BLaER1 treated with 17β-estradiol and CSF1 and Interleukin-3, amounts not matched to agents 10 nM and 100 nM (cell line): ENCODE measurements around the gene ADGRF3.

Experiments
- H3K27ac ChIP-seq, 11 experiments: shearing (Covaris generic); formaldehyde crosslinking; 2 replicates each; pipeline ENCODE4 v1.8.1; 2022
- H3K27me3 ChIP-seq, 11 experiments: shearing (Covaris generic); formaldehyde crosslinking; 2 replicates each; pipeline ENCODE4 v1.8.1; 2022
- H3K36me3 ChIP-seq, 11 experiments: shearing (Covaris generic); formaldehyde crosslinking; 2 replicates each; pipeline ENCODE4 v1.8.1; 2022
- H3K4me1 ChIP-seq, 10 experiments: shearing (Covaris generic); formaldehyde crosslinking; 2 replicates each; pipeline ENCODE4 v1.8.1; 2022
- H3K4me2 ChIP-seq, 11 experiments: shearing (Covaris generic); formaldehyde crosslinking; 2 replicates each; pipeline ENCODE4 v1.8.1; 2022
- H3K4me3 ChIP-seq, 10 experiments: shearing (Covaris generic); formaldehyde crosslinking; 2 replicates each; pipeline ENCODE4 v1.8.1; 2022
- H3K9ac ChIP-seq, 11 experiments: shearing (Covaris generic); formaldehyde crosslinking; 2 replicates each; pipeline ENCODE4 v1.8.1; 2022
- H3K9me3 ChIP-seq, 11 experiments: shearing (Covaris generic); formaldehyde crosslinking; replicated peaks in 1 of 11; 2 replicates each; pipeline ENCODE4 v1.8.1; 2022
- H4K20me1 ChIP-seq, 11 experiments: shearing (Covaris generic); formaldehyde crosslinking; 2 replicates each; pipeline ENCODE4 v1.8.1; 2022
- Cebpa-rat ChIP-seq, 11 experiments: shearing (Covaris generic); IDR thresholded peaks; 2 replicates each; pipeline ENCODE4 v1.8.1; 2022

ADGRF3 gene

DNA sequence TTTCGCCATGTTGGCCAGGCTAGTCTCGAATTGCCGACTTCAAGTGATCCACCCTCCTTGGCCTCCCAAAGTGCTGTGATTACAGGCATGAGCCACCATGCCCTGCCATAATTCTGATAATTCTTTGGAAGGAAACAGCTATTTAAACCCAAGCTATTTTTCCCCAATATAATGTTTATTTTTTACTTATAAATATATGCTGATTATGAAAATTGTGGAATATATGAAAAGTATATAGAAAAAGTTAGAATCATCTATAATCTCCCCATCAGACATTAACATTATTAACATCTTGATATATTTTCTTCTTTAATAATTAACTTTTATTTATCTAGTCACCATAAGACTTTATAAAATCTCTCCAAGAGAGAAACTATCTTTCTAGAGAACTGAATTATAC is 60.7 kb downstream of the ADGRF3 start:
- TF ChIP-seq Cebpa-rat (IDR thresholded peaks at IDR 0.05): no peak
- H3K9ac ChIP-seq: no peak overlapping the region
- no peak overlapping the region for H3K4me3 ChIP-seq
- peaks cover 79 to 100% (median 90%) of the 10 kb centered on the region in 11 experiments for H3K36me3 ChIP-seq
- H3K4me1 ChIP-seq: no peaks in the 10 kb centered on the region
- no peaks in the 10 kb centered on the region for H4K20me1 ChIP-seq
- no peaks in the 10 kb centered on the region for H3K27me3 ChIP-seq
- no peak overlapping the region for H3K27ac ChIP-seq
- H3K9me3 ChIP-seq: no peaks in the 10 kb centered on the region
- no peak overlapping the region for H3K4me2 ChIP-seq

DNA sequence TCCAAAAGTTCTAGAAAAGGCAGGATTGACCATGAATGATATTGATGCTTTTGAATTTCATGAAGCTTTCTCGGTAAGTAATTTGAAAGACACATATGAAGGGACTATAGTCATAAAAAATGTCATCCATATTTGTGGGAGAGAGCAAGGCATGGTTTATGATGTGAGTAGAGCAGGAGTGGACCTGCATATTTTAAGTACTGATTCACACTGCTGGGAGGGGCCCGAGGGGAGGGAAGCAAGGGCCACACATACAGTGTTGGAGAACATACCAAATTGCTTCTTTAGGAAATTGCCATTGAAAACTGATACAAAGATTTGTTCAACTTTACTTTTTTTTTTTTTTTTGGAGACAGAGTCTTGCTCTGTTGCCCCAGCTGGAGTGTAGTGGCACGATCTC is 62.5 kb downstream of the ADGRF3 start:
- Histone ChIP-seq H3K9ac (no peak overlapping the region), H3K4me1 (no peaks in the 10 kb centered on the region), H3K4me3 (no peak overlapping the region), H3K36me3 (peaks cover 92 to 100% (median 96%) of the 10 kb centered on the region in 11 experiments), H4K20me1 (no peaks in the 10 kb centered on the region; a peak in 1 of 22 replicates), H3K27ac (no peak overlapping the region), H3K9me3 (no peaks in the 10 kb centered on the region), H3K27me3 (no peaks in the 10 kb centered on the region), H3K4me2 (no peak overlapping the region)
- TF ChIP-seq Cebpa-rat (IDR thresholded peaks at IDR 0.05): no peak

DNA sequence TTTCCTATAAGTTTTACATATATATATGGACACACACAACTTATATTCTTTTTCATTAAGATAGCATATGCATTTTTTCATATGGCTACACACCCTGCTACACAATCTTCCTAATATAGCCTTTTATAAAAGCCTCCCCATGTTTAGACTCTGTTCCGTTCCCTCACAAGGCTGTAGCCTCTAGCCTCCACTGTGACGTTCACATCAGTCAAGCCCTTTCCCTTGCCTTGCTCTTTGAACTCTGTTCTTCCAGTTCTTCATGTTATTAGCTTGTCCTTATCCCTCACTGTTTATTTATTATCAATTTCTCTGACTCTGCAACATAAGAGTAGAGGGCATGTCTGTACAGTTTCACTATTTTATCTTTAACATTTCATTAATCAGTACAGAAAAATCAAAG is 63.0 kb downstream of the ADGRF3 start:
- Histone ChIP-seq H4K20me1 (no peaks in the 10 kb centered on the region; a peak in 1 of 22 replicates), H3K9ac (no peak overlapping the region), H3K9me3 (no peaks in the 10 kb centered on the region), H3K27ac (no peak overlapping the region), H3K27me3 (no peaks in the 10 kb centered on the region), H3K4me2 (no peak overlapping the region), H3K4me3 (no peak overlapping the region), H3K4me1 (no peaks in the 10 kb centered on the region), H3K36me3 (peaks cover 95 to 100% (median 99%) of the 10 kb centered on the region in 11 experiments)
- TF ChIP-seq Cebpa-rat (IDR thresholded peaks at IDR 0.05): no peak

DNA sequence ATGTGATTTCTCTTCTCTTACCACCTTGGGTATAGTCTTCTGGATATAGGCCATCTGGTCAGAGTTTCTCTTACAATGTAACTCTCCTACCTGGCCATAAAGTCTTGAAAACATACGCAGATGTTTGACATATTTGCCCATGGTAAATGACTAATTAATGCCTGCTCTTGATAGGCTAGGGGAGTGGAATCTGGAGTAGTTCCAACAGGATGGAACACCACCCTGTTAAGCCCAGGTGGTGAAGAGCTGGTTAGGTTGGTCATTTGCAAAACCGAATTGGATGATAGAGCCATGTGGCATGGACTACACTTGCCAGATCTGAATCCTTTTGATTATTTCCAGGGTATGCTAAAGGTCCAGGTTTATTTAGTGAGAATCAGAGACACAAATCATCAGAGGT is 65.4 kb downstream of the ADGRF3 start:
- no peaks in the 10 kb centered on the region for H3K27me3 ChIP-seq
- H3K4me2 ChIP-seq: no peak overlapping the region
- no peak overlapping the region for H3K9ac ChIP-seq
- H3K9me3 ChIP-seq: no peaks in the 10 kb centered on the region
- no peak overlapping the region for H3K4me3 ChIP-seq
- no peak overlapping the region for H3K27ac ChIP-seq
- no peak for TF ChIP-seq Cebpa-rat (IDR thresholded peaks at IDR 0.05)
- peaks cover 0 to 4% (median 0%) of the 10 kb centered on the region in 11 experiments; a peak in 1 of 22 replicates for H4K20me1 ChIP-seq
- H3K36me3 ChIP-seq: peaks cover 95 to 100% (median 99%) of the 10 kb centered on the region in 11 experiments
- H3K4me1 ChIP-seq: no peaks in the 10 kb centered on the region

DNA sequence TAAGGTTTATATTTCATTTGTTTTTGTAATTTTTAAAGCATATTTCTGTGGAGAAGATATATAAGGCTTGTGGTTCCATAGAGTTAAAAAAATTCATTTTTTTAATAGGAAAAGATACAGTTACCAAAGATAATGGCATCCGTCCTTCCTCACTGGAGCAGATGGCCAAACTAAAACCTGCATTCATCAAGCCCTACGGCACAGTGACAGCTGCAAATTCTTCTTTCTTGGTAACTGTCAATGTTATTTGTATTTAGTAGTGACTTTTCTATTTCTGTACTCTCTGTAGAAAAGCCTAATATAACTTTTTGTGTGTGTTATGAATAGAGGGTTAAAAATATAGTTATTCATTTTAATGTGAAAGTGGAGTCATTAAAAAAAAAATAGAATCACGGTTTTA is 66.7 kb downstream of the ADGRF3 start:
- no peak overlapping the region for H3K27ac ChIP-seq
- H3K9ac ChIP-seq: no peak overlapping the region
- H3K27me3 ChIP-seq: no peaks in the 10 kb centered on the region
- no peaks in the 10 kb centered on the region for H3K9me3 ChIP-seq
- no peak for TF ChIP-seq Cebpa-rat (IDR thresholded peaks at IDR 0.05)
- H3K4me1 ChIP-seq: no peaks in the 10 kb centered on the region
- H4K20me1 ChIP-seq: peaks cover 0 to 12% (median 0%) of the 10 kb centered on the region in 11 experiments; a peak in 1 of 22 replicates
- no peak overlapping the region for H3K4me3 ChIP-seq
- H3K4me2 ChIP-seq: no peak overlapping the region
- H3K36me3 ChIP-seq: peaks cover 86 to 100% (median 98%) of the 10 kb centered on the region in 11 experiments

DNA sequence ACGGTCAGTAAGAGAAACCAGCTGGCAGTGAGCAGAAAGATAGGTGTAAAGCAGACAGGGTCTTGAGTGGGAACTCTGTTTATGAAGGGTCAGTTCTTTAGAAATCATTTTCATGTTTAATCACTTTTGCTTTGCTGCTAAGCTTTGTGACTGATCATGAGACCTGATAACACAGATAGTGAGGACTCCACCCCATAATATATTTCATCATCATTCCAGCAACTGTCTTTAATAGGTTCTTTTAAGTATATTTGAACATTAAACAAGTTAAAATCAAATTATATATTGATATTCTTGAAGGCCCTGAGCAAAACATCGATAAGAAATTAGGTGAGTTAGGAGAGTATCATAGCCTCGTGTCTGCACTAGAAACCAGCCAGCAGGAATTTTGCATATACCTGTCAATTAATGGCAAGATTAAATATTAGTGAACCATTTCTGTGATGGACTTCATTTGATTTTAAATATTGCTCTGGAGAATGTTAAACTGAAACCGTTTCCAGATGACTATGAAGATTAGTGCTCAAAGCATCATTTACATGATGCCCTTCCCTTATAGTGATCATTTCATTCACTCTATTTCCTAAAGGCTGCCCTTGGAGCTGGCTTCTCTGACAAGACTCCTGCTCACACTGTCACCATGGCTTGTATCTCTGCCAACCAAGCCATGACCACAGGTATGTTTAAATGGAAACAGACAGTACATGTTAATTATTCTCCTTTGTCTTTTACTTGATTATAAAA is 69.9 kb downstream of the ADGRF3 start:
- Histone ChIP-seq H4K20me1 (peaks cover 0 to 20% (median 0%) of the 10 kb centered on the region in 11 experiments; a peak in 1 of 22 replicates), H3K27ac (no peak overlapping the region), H3K9ac (no peak overlapping the region), H3K4me2 (no peak overlapping the region), H3K9me3 (no peaks in the 10 kb centered on the region), H3K4me3 (no peak overlapping the region), H3K36me3 (peaks cover 78 to 99% (median 93%) of the 10 kb centered on the region in 11 experiments), H3K27me3 (no peaks in the 10 kb centered on the region), H3K4me1 (peaks cover 0 to 7% (median 0%) of the 10 kb centered on the region in 10 experiments; a peak in 3 of 20 replicates)
- TF ChIP-seq Cebpa-rat (IDR thresholded peaks at IDR 0.05): no peak

DNA sequence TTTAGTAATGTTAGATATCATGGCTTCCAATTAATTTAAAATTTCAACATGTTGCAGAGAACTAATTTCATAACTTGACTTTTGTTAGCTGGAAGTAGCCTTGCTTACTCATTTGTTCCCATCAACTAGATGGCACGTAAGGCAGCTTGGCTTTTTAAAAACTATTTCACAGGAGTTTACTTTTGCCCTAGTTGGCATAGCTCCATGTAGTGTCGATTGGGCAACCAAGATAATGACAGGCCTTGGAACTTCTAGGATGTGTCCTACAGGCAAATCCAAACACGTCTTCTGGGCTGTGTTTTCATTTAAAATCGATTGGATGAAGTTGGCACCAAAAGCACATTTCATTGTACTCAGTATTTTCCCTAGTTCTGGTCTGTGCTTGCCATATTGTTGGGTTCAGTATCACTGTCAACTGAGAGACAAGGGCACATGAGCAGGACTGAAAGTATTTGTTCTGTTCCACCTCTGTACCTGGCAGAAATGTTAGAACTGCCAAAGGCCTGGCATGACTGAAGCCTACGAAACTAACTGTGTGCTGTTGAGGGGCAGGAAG is 72.5 kb downstream of the ADGRF3 start:
- Histone ChIP-seq H3K36me3 (peaks cover 55 to 98% (median 74%) of the 10 kb centered on the region in 11 experiments), H3K4me3 (no peak overlapping the region), H3K9ac (no peak overlapping the region), H3K4me1 (peaks cover 0 to 7% (median 0%) of the 10 kb centered on the region in 10 experiments; a peak in 3 of 20 replicates), H3K9me3 (no peaks in the 10 kb centered on the region), H3K27ac (no peak overlapping the region), H3K4me2 (no peak overlapping the region), H3K27me3 (no peaks in the 10 kb centered on the region), H4K20me1 (peaks cover 0 to 23% (median 0%) of the 10 kb centered on the region in 11 experiments; a peak in 3 of 22 replicates)
- TF ChIP-seq Cebpa-rat (IDR thresholded peaks at IDR 0.05): no peak

DNA sequence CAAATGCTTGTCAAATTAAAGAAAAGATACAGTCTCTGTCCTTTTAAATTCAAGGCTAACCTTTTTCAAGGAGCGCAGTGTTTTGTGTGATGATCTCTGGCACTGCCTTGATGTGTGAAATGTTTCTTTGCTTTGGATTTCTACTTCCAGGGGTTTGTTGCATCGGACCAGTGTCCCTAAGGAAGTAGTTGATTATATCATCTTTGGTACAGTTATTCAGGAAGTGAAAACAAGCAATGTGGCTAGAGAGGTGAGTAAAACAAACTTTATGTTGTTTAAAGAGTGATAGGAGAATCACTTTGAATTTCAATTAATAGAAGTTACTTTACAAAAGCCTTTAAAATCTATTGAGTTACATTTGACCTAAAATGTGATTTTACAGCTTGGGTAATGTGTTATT is 73.1 kb downstream of the ADGRF3 start:
- Histone ChIP-seq H3K4me2 (no peak overlapping the region), H3K36me3 (peaks cover 49 to 98% (median 68%) of the 10 kb centered on the region in 11 experiments), H3K4me1 (peaks cover 0 to 10% (median 0%) of the 10 kb centered on the region in 10 experiments; a peak in 3 of 20 replicates), H3K27me3 (no peaks in the 10 kb centered on the region), H3K9ac (no peak overlapping the region), H3K9me3 (no peaks in the 10 kb centered on the region), H3K4me3 (no peak overlapping the region), H4K20me1 (peaks cover 0 to 23% (median 0%) of the 10 kb centered on the region in 11 experiments; a peak in 3 of 22 replicates), H3K27ac (no peak overlapping the region)
- no peak for TF ChIP-seq Cebpa-rat (IDR thresholded peaks at IDR 0.05)

DNA sequence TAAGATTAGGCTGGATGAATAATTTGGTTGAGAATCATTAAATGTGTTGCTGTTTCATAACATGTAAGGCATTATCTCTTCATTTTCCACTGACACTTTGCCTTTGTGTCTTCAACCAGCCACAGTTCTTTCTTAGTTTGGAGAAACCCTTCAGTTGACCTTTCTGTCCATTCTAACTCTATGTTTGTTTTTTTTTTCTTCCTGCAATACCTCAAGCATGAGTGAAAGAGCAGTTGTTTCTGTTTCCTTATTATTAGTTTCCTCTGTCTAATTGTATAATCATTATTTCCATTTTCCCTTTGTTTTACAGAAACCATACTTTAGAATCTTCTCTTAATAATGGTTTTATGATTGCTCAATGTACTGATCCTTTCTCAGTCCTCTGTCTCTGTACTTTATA is 76.2 kb downstream of the ADGRF3 start:
- Histone ChIP-seq H3K27me3 (no peaks in the 10 kb centered on the region), H3K27ac (no peak overlapping the region), H3K9me3 (no peaks in the 10 kb centered on the region), H3K9ac (no peak overlapping the region), H3K4me2 (no peak overlapping the region), H3K36me3 (peaks cover 38 to 98% (median 60%) of the 10 kb centered on the region in 11 experiments), H3K4me1 (peaks cover 0 to 15% (median 0%) of the 10 kb centered on the region in 10 experiments; a peak in 3 of 20 replicates), H3K4me3 (no peak overlapping the region), H4K20me1 (peaks cover 0 to 20% (median 0%) of the 10 kb centered on the region in 11 experiments; a peak in 3 of 22 replicates)
- no peak for TF ChIP-seq Cebpa-rat (IDR thresholded peaks at IDR 0.05)
